NOMO-1 treated with DMSO at 0.1 percent for 48 hours (cell line): Measurements from ENCODE around the gene GSTM4.
"Not testable (repeated sequence)": the region's sequence is repeated elsewhere in the genome, so short reads cannot be mapped to it uniquely, and the experiment has no call there.

Experiments used
- DNase-seq: peaks from one replicate; lab custom pipeline; 2025; ENCODE audit not compliant: unreplicated experiment; lab: John Stamatoyannopoulos, UW

GSTM4 gene

DNA sequence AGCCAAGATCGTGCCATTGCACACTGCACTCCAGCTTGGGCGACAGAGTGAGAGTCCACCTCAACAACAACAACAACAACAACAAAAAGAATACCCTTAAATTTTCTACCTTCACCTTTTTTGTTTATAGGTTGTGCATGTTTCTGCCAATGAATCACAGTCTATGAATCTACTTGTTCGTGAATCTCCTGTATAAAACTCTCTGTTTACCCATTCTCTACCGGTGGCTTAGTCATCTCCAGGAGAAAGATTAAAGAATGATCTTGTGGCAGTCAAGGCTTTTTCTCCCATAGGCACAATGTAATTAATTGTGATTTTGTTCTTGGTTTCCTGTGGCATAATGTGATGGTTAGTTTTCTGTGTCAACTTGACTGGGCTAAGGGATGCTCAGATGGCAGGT is 42.0 kb downstream of the GSTM4 start:
- DNase-seq = not testable (repeated sequence)

DNA sequence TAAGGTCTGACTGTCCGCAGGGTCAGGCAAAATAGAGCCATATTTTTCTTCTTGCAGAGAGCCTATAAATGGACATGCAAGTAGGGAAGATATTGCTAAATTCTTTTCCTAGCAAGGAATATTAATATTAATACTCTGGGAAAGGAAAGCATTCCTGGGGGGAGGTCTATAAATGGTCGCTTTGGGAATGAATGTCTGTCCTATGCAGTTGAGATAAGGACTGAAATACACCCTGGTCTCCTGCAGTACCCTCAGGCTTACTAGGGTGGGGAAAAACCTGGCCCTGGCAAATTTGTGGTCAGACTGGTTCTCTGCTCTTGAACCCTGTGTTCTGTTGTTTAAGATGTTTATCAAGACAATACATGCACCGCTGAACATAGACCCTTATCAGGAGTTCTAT is 47.0 kb downstream of the GSTM4 start:
- DNase-seq = not testable (repeated sequence)

- DNase-seq = no peak
These were observed 48.3 kb downstream of the GSTM4 start for GRCh38 chr1:109704173-109704572.

DNA sequence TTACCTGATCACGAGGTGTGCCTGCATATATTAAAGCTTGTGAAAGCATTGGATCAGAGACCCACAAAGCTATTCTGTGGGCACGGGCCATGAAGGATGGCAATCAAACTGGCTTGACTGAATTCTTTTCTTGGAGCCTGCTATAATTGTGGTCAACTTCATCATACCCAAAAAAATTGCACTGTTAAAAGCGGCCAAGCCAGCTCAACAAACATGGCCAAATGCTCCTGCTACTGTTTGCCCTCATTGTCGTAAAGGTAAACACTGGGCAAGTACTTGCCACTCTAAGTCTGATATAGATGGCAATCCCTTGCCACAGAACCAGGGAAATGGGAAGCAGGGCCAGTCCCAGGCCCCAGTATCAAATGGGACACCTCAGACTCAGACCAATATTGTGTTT is 49.5 kb downstream of the GSTM4 start:
- DNase-seq = no peak

- DNase-seq = not testable (repeated sequence)
These were observed 53.0 kb downstream of the GSTM4 start for GRCh38 chr1:109708949-109709348.

DNA sequence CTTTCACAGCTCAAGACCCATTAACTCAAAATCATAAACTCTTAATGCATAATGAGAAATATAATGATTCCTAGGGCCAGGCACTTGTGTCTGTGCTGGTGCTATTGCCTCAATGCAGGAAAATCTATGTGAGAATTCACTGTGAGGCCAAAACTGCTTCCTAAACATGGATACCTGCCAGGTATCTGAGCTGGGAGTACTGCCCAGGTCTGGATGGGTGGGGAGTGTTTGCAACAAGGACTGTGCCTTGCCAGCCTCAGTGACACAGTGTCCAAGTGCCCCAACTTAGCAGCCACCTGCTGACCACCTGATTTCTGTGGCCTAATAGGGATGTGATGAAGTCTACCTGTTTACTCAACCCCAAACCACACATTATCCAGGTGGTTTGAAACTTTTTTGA is 53.9 kb downstream of the GSTM4 start:
- not testable (repeated sequence) for DNase-seq
